MM.1S (cell line): Measurements from ENCODE around the gene SEMA3A.

Experiments
- CTCF ChIP-seq: fragments of 300-600 bp; sonication (generic); IDR thresholded peaks from 2 replicates; pipeline ENCODE4 v1.5.1; 2016; ENCODE audit warnings: antibody characterized with exemption, low read length, mixed read lengths
- EZH2 ChIP-seq: fragments of 300-600 bp; sonication (generic); optimal IDR thresholded peaks from 2 replicates; pipeline ENCODE3; 2017; ENCODE audit warnings: low read depth, mild to moderate bottlenecking, antibody characterized with exemption, low read length, mixed read lengths
- EZH2phosphoT487 ChIP-seq: fragments of 300-600 bp; sonication (generic); IDR thresholded peaks from 2 replicates; pipeline ENCODE4 v1.6.1; 2018; ENCODE audit warnings: antibody characterized with exemption, low read length

GRCh38 chr7:84181628-84182027 is 13.0 kb downstream of the SEMA3A start:
- TF ChIP-seq CTCF (no peak), EZH2phosphoT487 (no peak), EZH2 (no peak)
